ENCODE measurements around the gene AKR7A3.

The AKR7A3 gene

GRCh38 chr1:19317126-19317910 lies 28.7 kb upstream of the AKR7A3 start:
- TF ChIP-seq, protein P1, sequence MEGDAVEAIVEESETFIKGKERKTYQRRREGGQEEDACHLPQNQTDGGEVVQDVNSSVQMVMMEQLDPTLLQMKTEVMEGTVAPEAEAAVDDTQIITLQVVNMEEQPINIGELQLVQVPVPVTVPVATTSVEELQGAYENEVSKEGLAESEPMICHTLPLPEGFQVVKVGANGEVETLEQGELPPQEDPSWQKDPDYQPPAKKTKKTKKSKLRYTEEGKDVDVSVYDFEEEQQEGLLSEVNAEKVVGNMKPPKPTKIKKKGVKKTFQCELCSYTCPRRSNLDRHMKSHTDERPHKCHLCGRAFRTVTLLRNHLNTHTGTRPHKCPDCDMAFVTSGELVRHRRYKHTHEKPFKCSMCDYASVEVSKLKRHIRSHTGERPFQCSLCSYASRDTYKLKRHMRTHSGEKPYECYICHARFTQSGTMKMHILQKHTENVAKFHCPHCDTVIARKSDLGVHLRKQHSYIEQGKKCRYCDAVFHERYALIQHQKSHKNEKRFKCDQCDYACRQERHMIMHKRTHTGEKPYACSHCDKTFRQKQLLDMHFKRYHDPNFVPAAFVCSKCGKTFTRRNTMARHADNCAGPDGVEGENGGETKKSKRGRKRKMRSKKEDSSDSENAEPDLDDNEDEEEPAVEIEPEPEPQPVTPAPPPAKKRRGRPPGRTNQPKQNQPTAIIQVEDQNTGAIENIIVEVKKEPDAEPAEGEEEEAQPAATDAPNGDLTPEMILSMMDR (IDR thresholded peaks at IDR 0.05) = no peak

GRCh38 chr1:19315378-19316198 lies 27.0 kb upstream of the AKR7A3 start:
- TF ChIP-seq, protein P1 (IDR thresholded peaks at IDR 0.05) = no peak

GRCh38 chr1:19313961-19314882 lies 25.7 kb upstream of the AKR7A3 start:
- TF ChIP-seq, protein P1 (IDR thresholded peaks at IDR 0.05) = no peak

GRCh38 chr1:19313636-19313959 lies 25.0 kb upstream of the AKR7A3 start:
- TF ChIP-seq, protein P1 (IDR thresholded peaks at IDR 0.05) = no peak

DNA sequence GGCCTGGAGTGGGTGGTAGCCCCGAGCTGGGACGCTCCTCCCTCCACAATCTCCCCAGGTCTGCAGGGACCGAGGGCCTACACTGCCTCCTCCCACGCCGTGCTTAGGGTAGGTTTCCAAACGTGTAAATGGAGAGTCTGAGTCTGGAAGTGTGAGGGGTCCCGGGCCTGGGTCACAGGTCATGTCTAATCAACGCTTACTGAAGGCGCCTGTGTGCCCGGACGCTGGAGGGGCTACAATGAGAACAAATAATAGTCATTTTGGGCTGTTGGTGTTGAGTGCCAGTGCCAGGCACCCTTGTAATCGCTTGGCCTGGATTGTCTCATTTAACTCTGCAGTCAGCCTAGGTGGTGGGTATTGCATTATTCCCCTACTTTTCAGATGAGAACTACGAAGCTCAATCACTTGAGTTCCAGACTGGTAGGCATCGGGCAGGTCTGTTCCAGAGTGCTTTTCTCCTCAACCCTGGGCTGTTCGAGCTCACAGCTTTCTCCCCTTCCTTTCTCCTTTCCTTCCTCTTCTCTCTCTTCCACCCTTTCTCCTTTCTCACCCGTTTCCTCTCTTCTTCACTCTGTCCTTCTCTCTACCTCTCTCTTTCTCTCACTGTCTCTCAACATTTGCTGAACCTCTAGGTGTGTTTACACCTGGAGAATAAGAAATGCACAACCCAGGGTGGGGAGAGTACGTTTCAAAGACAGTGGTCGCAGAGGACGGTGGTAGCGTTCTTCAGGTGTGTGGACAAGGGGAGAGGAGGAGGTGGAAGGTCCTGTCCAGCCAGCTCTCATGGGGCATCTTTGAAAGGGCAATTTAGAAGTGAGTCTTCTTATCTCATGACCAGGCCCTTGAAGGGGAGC lies 24.4 kb upstream of the AKR7A3 start:
- TF ChIP-seq, protein P1 (IDR thresholded peaks at IDR 0.05) = no peak

- TF ChIP-seq, protein P1 (IDR thresholded peaks at IDR 0.05) = no peak
Observed at GRCh38 chr1:19311931-19312781, 23.6 kb upstream of the AKR7A3 start, which contains the start of the genes AKR7A2 and SLC66A1. Gene AKR7A2 (minus strand): TSS chr1:19312144. CDS start chr1:19312124, 20 bp downstream. Gene SLC66A1 (plus strand): TSS chr1:19312326. CDS start chr1:19317678, 5,352 bp downstream.
